KMS-11 (cell line): Measurements from ENCODE around the gene HFE.

Experiments used
- H2AFZ ChIP-seq: fragments of 200-600 bp; sonication (generic); 2 replicates; pipeline ENCODE4 v1.6.1; 2016; ENCODE audit warnings: antibody characterized with exemption, mixed run types, low read depth
- H3K27ac ChIP-seq: fragments of 200-600 bp; sonication (generic); 2 replicates; pipeline ENCODE4 v1.6.1; 2016; ENCODE audit warnings: mild to moderate bottlenecking, mixed run types
- H3K27me3 ChIP-seq: fragments of 200-600 bp; sonication (generic); 2 replicates; pipeline ENCODE4 v1.6.1; 2017; ENCODE audit warnings: mild to moderate bottlenecking, low read depth, mixed run types, moderate library complexity; ENCODE audit not compliant: insufficient read depth
- H3K36me3 ChIP-seq: fragments of 200-600 bp; sonication (generic); 2 replicates; pipeline ENCODE4 v1.6.1; 2017; ENCODE audit warnings: mild to moderate bottlenecking, mixed run types; ENCODE audit not compliant: insufficient read depth
- H3K4me1 ChIP-seq: fragments of 200-600 bp; sonication (generic); 2 replicates; pipeline ENCODE4 v1.6.1; 2016; ENCODE audit warnings: mild to moderate bottlenecking, low read depth, mixed run types; ENCODE audit not compliant: poor library complexity, severe bottlenecking
- H3K4me2 ChIP-seq: fragments of 200-600 bp; sonication (generic); 2 replicates; pipeline ENCODE4 v1.7.0; 2016; ENCODE audit warnings: mild to moderate bottlenecking, mixed run types
- H3K4me3 ChIP-seq: fragments of 200-600 bp; sonication (generic); IDR thresholded peaks from 2 replicates; pipeline ENCODE4 v1.6.1; 2017; ENCODE audit warnings: low read depth, low read length, mixed read lengths; ENCODE audit not compliant: insufficient read depth
- H3K79me2 ChIP-seq: fragments of 200-600 bp; sonication (generic); 2 replicates; pipeline ENCODE4 v1.6.1; 2016; ENCODE audit warnings: low read depth, mixed run types; ENCODE audit not compliant: insufficient read depth
- H3K9ac ChIP-seq: fragments of 200-600 bp; sonication (generic); 2 replicates; pipeline ENCODE4 v1.6.1; 2016; ENCODE audit warnings: mild to moderate bottlenecking, mixed run types
- H4K20me1 ChIP-seq: fragments of 200-600 bp; sonication (generic); 2 replicates; pipeline ENCODE4 v1.6.1; 2016; ENCODE audit warnings: mild to moderate bottlenecking, mixed run types; ENCODE audit not compliant: insufficient read depth
- CTCF ChIP-seq: fragments of 200-600 bp; sonication (generic); conservative IDR thresholded peaks from 2 replicates; pipeline ENCODE4 v1.6.1; 2017; ENCODE audit warnings: low read depth, mild to moderate bottlenecking, antibody characterized with exemption, low read length, moderate library complexity, mixed read lengths

HFE gene

GRCh38 chr6:26087284-26088115 is at the start of gene HFE:
TSS of gene HFE (plus strand) at chr6:26087429. CDS start at chr6:26087441, 12 bp downstream.
- Histone ChIP-seq H3K9ac (peak within 1 kb of the TSS; percentile 35; the same call in 1 of the 2 replicates), H3K4me3 (no peak within 1 kb of the TSS), H3K4me1 (peaks cover 9% of the 10 kb centered on the region), H3K79me2 (no peaks in the 10 kb centered on the region), H2AFZ (peak within 1 kb of the TSS; percentile 44; the same call in 1 of the 2 replicates), H4K20me1 (no peaks in the 10 kb centered on the region), H3K27ac (no peak within 1 kb of the TSS), H3K36me3 (no peaks in the 10 kb centered on the region), H3K4me2 (no peak within 1 kb of the TSS), H3K27me3 (no peaks in the 10 kb centered on the region)
- TF ChIP-seq CTCF = no peak

- no peaks in the 10 kb centered on the region for H3K79me2 ChIP-seq
- H3K27me3 ChIP-seq = no peaks in the 10 kb centered on the region
- no peak overlapping the region for H3K27ac ChIP-seq
- H4K20me1 ChIP-seq = no peaks in the 10 kb centered on the region
- no peak overlapping the region for H2AFZ ChIP-seq
- no peak overlapping the region for H3K9ac ChIP-seq
- H3K4me3 ChIP-seq = no peak overlapping the region
- no peaks in the 10 kb centered on the region for H3K4me1 ChIP-seq
- no peaks in the 10 kb centered on the region for H3K36me3 ChIP-seq
- H3K4me2 ChIP-seq = no peak overlapping the region
- TF ChIP-seq CTCF = no peak
Observed at GRCh38 chr6:26041946-26042345, 45.3 kb upstream of the HFE start.

GRCh38 chr6:26043384-26044139 is 43.7 kb upstream of the HFE start:
- H2AFZ ChIP-seq = no peak overlapping the region
- H4K20me1 ChIP-seq = no peaks in the 10 kb centered on the region
- no peaks in the 10 kb centered on the region for H3K36me3 ChIP-seq
- no peaks in the 10 kb centered on the region for H3K27me3 ChIP-seq
- no peak overlapping the region for H3K27ac ChIP-seq
- no peak for TF ChIP-seq CTCF
- no peak overlapping the region for H3K9ac ChIP-seq
- no peak overlapping the region for H3K4me2 ChIP-seq
- H3K79me2 ChIP-seq = no peaks in the 10 kb centered on the region
- H3K4me3 ChIP-seq = no peak overlapping the region
- no peaks in the 10 kb centered on the region for H3K4me1 ChIP-seq

GRCh38 chr6:26044140-26045064 is 42.8 kb upstream of the HFE start:
- Histone ChIP-seq H3K36me3 (no peaks in the 10 kb centered on the region), H2AFZ (no peak overlapping the region), H3K27me3 (no peaks in the 10 kb centered on the region), H3K27ac (no peak overlapping the region), H4K20me1 (no peaks in the 10 kb centered on the region), H3K4me1 (no peaks in the 10 kb centered on the region), H3K79me2 (no peaks in the 10 kb centered on the region), H3K4me3 (no peak overlapping the region), H3K9ac (no peak overlapping the region), H3K4me2 (no peak overlapping the region)
- TF ChIP-seq CTCF = no peak
